Trophoblast cell (in vitro differentiated cells and primary cell): ENCODE results near the gene C12orf54.

Source experiments
- DNase-seq, 2 donors: peaks; one replicate each; pipeline ENCODE4 v3.0.0-alpha.2; 2016
- H2AFZ ChIP-seq: 2 replicates; pipeline ENCODE4 v1.6.1; 2013; ENCODE audit warnings: low read length, moderate library complexity, mild to moderate bottlenecking; ENCODE audit not compliant: insufficient read depth, poor library complexity
- H2AK5ac ChIP-seq: 2 replicates; pipeline ENCODE4 v1.6.1; 2013; ENCODE audit warnings: mild to moderate bottlenecking, low read length
- H2BK120ac ChIP-seq: 2 replicates; pipeline ENCODE4 v1.6.1; 2013; ENCODE audit warnings: low read length, mild to moderate bottlenecking, moderate library complexity; ENCODE audit not compliant: insufficient read depth, poor library complexity
- H2BK12ac ChIP-seq: 2 replicates; pipeline ENCODE4 v1.6.1; 2013; ENCODE audit warnings: mild to moderate bottlenecking, low read length, moderate library complexity
- H2BK5ac ChIP-seq: 2 replicates; pipeline ENCODE4 v1.6.1; 2013; ENCODE audit warnings: low read length, low read depth, moderate library complexity, mild to moderate bottlenecking; ENCODE audit not compliant: poor library complexity
- H3K14ac ChIP-seq: 2 replicates; pipeline ENCODE4 v1.6.1; 2013; ENCODE audit warnings: mild to moderate bottlenecking, low read length
- H3K18ac ChIP-seq: 2 replicates; pipeline ENCODE4 v1.6.1; 2013; ENCODE audit warnings: mild to moderate bottlenecking, low read length
- H3K23ac ChIP-seq: 2 replicates; pipeline ENCODE4 v1.6.1; 2013; ENCODE audit warnings: low read length
- H3K27ac ChIP-seq: 2 replicates; pipeline ENCODE4 v1.5.1; 2013; ENCODE audit warnings: low read depth, mild to moderate bottlenecking, inconsistent platforms, low read length, moderate library complexity
- H3K27me3 ChIP-seq: 2 replicates; pipeline ENCODE4 v1.6.1; 2013; ENCODE audit warnings: inconsistent platforms, mild to moderate bottlenecking, low read length, moderate library complexity; ENCODE audit not compliant: insufficient read depth
- H3K36me3 ChIP-seq, 2 experiments: 1 replicate in 1 of 2; 2 replicates in 1 of 2; pipeline ENCODE4 v1.6.1; 2013; ENCODE audit warnings: low read length in 2 of 2, mild to moderate bottlenecking in 2 of 2, moderate library complexity in 1 of 2; ENCODE audit not compliant: insufficient read depth in 2 of 2, control insufficient read depth in 1 of 2
- H3K4ac ChIP-seq: 2 replicates; pipeline ENCODE4 v1.6.1; 2013; ENCODE audit warnings: low read depth, mild to moderate bottlenecking, low read length, moderate library complexity
- H3K4me1 ChIP-seq, 2 experiments: 1 replicate in 1 of 2; 2 replicates in 1 of 2; pipeline ENCODE4 v1.6.1; 2013; ENCODE audit warnings: low read length in 2 of 2, mild to moderate bottlenecking in 2 of 2, moderate library complexity in 1 of 2; ENCODE audit not compliant: insufficient read depth in 2 of 2, control insufficient read depth in 1 of 2
- H3K4me2 ChIP-seq: 2 replicates; pipeline ENCODE4 v1.6.1; 2013; ENCODE audit warnings: inconsistent platforms, mild to moderate bottlenecking, low read length, moderate library complexity
- H3K4me3 ChIP-seq: 2 replicates; pipeline ENCODE4 v1.5.1; 2013; ENCODE audit warnings: mild to moderate bottlenecking, low read depth, low read length, inconsistent platforms
- H3K79me1 ChIP-seq: one replicate; pipeline ENCODE4 v1.6.1; 2013; ENCODE audit warnings: low read length
- H3K79me2 ChIP-seq: 2 replicates; pipeline ENCODE4 v1.6.1; 2013; ENCODE audit warnings: low read length, mild to moderate bottlenecking; ENCODE audit not compliant: control insufficient read depth, insufficient read depth, poor library complexity
- H3K9ac ChIP-seq: 2 replicates; pipeline ENCODE4 v1.6.1; 2013; ENCODE audit warnings: mild to moderate bottlenecking, low read length
- H3K9me3 ChIP-seq: 2 replicates; pipeline ENCODE4 v1.6.1; 2013; ENCODE audit warnings: low read depth, mild to moderate bottlenecking, control low read depth, inconsistent platforms, low read length; ENCODE audit not compliant: insufficient read depth
- H4K12ac ChIP-seq: 2 replicates; pipeline ENCODE4 v1.6.1; 2013; ENCODE audit warnings: low read depth, mild to moderate bottlenecking, low read length, moderate library complexity
- H4K8ac ChIP-seq: 2 replicates; pipeline ENCODE4 v1.6.1; 2013; ENCODE audit warnings: low read depth, mild to moderate bottlenecking, low read length, moderate library complexity
- H4K91ac ChIP-seq: one replicate; pipeline ENCODE4 v1.6.1; 2013; ENCODE audit warnings: low read depth, mild to moderate bottlenecking, low read length, moderate library complexity
- WGBS: extraction: QIAGEN DNeasy Blood & Tissue Kit; methylation state at CpG from one replicate; pipeline ENCODE4 v1.1.7; 2013; ENCODE audit warnings: missing lambda C conversion rate; ENCODE audit not compliant: insufficient read length, insufficient coverage; ENCODE audit errors: extremely low coverage; 5-methylcytosine and 5-hydroxymethylcytosine counted together

Gene C12orf54

DNA sequence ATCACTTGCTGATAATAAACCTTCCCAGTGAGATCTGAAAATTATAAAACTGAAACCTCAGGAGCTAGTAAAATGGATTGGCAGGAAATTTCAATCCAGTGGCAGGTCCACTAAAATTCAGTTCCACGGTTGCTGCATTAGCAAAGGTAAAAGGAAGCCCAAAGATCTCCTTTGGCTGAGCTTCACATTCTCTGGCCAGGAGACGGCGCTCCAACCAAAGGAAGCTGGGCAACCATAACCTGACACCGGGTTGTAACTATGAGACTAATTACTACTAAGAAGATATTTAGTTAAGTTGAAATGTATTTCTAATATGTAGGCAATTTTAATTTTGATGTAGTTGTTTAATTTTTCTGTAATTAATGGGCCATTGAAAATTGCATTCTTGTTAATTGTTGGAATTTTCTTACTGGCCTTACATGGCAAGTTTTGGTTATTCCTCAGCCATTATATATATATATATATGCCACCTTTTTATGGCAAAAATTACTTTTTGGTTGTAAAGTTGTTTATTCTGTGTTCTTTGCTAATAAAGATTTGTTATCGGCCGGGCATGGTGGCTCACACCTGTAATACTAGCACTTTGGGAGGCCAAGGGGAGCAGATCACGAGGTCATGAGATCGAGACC is 60.1 kb downstream of the C12orf54 start:
- H2AFZ ChIP-seq = no peak overlapping the region
- H4K8ac ChIP-seq = no peak overlapping the region
- no peak overlapping the region for H3K4me2 ChIP-seq
- H2BK120ac ChIP-seq = no peak overlapping the region
- no peak overlapping the region for H3K4ac ChIP-seq
- H3K9ac ChIP-seq = no peak overlapping the region
- no peak overlapping the region for H2AK5ac ChIP-seq
- no CpG with 5 or more reads among the region's 8 CpGs for WGBS
- no peak overlapping the region for H2BK12ac ChIP-seq
- no peak overlapping the region for H3K27ac ChIP-seq
- no peak overlapping the region for H3K18ac ChIP-seq
- no peaks in the 10 kb centered on the region for H3K79me1 ChIP-seq
- no peak for DNase-seq
- no peak overlapping the region for H4K12ac ChIP-seq
- H3K4me1 ChIP-seq = no peaks in the 10 kb centered on the region
- H3K9me3 ChIP-seq = peaks cover 2% of the 10 kb centered on the region
- no peak overlapping the region for H2BK5ac ChIP-seq
- no peak overlapping the region for H4K91ac ChIP-seq
- no peaks in the 10 kb centered on the region for H3K36me3 ChIP-seq
- H3K79me2 ChIP-seq = no peaks in the 10 kb centered on the region
- H3K4me3 ChIP-seq = no peak overlapping the region
- no peaks in the 10 kb centered on the region for H3K27me3 ChIP-seq
- H3K14ac ChIP-seq = no peak overlapping the region
- no peak overlapping the region for H3K23ac ChIP-seq

DNA sequence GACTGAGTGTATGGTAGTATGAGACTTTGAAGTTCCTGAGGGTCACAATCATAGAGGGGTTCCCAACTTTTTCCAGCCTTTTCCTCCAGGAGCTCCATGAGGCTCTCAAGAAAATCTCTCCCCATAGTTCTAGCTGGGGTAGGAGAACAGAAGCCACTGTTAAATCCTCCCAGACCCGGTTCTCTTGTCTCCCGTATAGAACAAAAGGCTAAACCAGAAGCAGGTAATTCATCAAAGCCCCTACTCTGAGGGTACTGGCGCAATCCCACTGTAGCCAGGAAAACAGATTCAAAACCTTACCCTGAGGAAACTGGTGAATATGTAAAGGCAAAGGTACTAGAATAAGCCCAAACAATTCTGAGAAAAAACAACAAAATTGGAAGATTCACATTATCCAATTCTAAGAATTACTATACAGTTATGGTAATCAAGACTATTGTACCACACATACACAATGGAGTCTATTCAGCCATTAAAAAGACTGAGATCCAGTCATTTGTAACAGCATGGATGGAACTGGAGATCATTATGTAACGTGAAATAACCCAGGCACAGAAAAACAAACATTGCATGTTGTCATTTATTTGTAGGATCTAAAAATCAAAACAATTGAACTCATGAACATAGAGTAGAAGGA is 63.7 kb downstream of the C12orf54 start:
- Histone ChIP-seq H2AK5ac (no peak overlapping the region), H3K9me3 (peaks cover 2% of the 10 kb centered on the region), H2BK5ac (no peak overlapping the region), H3K36me3 (no peaks in the 10 kb centered on the region), H3K4me1 (no peaks in the 10 kb centered on the region), H4K91ac (no peak overlapping the region), H3K79me1 (no peaks in the 10 kb centered on the region), H3K18ac (no peak overlapping the region), H3K4me3 (no peak overlapping the region), H3K14ac (no peak overlapping the region), H3K79me2 (no peaks in the 10 kb centered on the region), H2AFZ (no peak overlapping the region), H2BK120ac (no peak overlapping the region), H3K27me3 (no peaks in the 10 kb centered on the region), H3K27ac (no peak overlapping the region), H3K4me2 (no peak overlapping the region), H3K23ac (no peak overlapping the region), H3K9ac (no peak overlapping the region), H4K12ac (no peak overlapping the region), H4K8ac (no peak overlapping the region), H3K4ac (no peak overlapping the region), H2BK12ac (no peak overlapping the region)
- no CpG with 5 or more reads among the region's 4 CpGs for WGBS
- DNase-seq = no peak
